NCI-H1092 (cell line): ENCODE data around the gene PPP1R27.
A peak's percentile ranks its signal among the peaks of the same experiment; 100 is the strongest.

ENCODE experiments used
- DNase-seq: peaks from one replicate; lab custom pipeline; 2025; lab: John Stamatoyannopoulos, UW

PPP1R27 gene

DNA sequence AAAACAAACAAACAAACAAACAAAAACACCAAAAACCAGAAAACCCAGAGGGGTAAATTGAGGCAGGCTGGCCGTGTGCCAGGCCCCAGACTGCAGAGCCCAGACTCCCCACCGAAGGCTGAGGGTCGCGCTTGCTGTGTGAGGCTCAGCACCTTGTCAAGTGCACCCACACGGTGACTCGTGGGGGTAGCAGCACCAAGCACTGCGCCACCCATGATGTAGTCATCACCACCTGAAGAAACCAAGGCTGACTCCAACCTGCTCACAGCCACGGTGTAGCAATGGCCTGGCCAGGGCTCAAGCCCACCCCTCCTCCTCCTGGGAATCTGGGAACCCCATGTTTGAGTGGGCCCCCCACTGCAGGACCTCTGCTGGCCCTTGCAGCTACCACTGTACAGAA is 13.7 kb downstream of the PPP1R27 start:
- DNase-seq, result no peak

DNA sequence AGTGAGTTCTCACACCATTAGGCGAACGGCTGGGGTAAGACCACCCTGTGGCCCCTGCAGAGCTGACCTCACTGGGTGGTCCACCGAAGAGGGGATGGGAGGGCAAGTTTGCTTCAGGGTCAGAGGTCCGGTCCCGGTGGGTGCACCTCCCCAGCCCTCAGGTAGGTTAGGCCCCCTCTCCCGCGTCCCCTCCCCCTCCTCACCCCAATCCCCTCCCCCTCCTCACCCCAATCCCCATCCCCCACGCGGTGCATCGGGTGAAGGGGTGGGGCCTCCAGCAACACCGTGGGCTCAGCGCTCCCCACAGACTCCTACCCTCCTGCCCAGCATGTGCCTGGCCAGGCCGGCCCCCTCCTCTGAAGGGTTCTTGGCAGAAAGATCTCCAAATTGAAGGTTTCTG is 15.1 kb downstream of the PPP1R27 start:
- no peak for DNase-seq

DNA sequence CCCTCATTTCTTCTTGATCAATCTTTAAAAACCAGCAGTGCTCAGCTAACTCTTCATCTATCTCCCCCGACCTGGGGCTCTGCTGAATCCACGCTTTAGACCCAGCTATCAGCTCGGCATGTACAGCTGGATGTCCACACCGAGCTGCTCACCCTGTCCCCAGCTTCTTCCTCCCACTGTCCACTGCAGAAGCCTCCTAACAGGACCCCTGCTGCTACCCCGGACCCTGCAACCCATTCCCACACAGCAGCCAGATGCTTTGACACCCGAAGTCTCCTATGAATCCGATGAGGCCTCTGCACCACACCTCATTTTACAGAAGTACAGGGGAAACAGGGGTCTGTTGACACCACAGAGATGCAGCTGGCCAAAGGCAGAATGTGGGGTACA is 17.1 kb downstream of the PPP1R27 start:
- no peak for DNase-seq

DNA sequence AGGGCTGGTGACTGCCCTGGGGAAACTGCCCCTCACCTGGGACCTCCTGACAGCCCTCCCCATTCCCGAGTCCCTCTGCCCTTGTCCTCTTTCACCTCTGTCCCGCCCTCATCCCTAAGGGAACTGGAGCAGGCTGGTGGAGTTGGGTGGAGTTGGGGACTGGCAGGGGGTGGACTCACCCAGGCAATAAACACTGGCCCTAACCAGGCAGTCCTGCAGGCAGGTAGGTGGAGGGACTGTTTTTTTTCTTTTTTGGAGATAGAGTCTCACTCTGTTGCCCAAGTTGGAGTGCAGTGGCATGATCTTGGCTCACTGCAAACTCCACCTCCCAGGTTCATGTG is 19.2 kb downstream of the PPP1R27 start:
- no peak for DNase-seq

DNA sequence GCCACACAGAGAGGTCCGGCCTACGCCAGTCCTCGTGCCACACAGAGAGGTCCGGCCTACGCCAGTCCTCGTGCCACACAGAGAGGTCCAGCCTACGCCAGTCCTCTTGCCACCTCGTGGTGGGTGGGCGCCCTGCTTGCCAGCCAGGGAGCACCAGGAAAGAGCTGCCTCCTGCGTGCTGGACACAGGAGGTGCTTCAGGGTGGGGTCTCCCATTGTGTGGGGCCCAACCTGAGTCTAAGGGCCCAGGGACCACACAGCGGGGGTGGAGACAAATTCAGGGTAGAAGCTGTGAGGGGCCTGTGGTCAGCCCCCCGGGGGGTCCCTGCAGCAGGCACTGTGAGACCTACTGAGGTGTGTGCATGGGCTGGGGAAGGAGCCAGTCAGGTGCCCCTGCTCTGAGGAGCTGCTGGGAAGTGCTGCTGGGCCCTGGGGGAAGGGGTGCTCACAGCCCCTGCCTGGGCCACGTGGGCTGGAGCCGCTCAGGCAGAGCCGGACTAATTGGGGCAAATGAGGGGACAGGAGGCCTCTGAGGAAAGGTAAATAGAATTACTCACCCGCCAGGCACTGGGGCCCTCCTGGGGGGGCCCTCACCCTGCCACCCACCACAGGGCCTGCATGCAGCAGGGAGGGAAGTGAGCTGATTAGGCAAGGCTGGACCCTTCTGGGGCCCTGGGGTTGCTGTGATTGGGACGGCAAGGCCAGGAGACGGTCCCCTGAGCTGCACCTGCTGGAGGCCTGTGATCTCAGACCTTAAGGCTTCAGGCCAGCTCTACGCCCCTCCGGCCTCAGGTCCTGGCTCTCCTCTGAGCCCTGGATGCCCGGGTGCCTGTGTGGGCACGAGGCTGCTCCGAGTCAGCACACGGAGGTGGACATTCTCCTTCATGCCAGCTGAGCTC is 19.9 kb downstream of the PPP1R27 start:
- DNase-seq, result peak; percentile 50

DNA sequence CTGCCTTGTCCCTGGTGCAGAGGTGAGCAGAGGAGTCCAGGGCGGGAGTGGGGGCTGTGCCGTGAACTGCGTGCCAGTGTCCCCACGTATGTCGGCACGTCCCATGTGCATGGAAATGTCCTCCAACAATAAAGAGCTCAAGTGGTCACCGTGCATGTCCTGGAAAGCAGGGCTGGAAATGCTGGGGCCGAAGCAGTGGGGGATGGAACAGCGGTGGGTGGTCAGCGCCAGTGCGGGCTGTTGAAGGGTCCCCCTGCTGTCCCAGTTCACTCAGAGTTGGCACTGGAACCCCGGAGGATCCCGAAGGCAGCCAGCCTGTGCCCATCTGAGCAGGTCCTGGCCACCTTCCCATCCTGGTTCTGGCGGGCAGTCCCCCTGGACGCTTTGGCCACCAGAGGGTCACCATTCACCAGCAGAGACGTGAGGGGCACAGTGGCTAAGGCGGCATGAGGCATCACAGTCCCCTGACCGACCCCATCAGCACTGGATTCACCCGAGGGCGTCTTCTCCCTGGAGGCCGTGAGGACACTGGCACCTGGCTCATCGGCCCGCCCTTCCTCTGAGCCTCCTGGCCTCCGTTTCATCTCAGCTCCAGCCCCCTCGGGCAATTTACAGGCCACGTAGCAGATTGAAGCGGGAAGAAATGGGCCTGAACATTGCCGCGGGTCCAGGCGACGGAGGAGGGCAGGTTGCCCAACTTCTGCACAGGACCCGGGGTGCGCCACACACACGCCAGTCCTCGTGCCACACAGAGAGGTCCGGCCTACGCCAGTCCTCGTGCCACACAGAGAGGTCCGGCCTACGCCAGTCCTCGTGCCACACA is 20.8 kb downstream of the PPP1R27 start:
- DNase-seq, result no peak

DNA sequence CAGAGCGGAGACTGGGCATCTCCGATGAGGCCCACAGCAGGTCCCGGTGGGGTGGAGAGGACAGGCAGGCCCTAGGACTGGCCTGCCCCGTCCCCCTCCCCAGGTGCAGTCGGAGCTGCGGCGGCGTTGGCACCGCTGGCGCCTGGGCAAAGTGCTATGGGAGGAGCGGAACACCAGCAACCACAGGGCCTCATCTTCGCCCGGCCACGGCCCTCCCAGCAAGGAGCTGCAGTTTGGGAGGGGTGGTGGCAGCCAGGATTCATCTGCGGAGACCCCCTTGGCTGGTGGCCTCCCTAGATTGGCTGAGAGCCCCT is 21.5 kb downstream of the PPP1R27 start:
- DNase-seq, result no peak

DNA sequence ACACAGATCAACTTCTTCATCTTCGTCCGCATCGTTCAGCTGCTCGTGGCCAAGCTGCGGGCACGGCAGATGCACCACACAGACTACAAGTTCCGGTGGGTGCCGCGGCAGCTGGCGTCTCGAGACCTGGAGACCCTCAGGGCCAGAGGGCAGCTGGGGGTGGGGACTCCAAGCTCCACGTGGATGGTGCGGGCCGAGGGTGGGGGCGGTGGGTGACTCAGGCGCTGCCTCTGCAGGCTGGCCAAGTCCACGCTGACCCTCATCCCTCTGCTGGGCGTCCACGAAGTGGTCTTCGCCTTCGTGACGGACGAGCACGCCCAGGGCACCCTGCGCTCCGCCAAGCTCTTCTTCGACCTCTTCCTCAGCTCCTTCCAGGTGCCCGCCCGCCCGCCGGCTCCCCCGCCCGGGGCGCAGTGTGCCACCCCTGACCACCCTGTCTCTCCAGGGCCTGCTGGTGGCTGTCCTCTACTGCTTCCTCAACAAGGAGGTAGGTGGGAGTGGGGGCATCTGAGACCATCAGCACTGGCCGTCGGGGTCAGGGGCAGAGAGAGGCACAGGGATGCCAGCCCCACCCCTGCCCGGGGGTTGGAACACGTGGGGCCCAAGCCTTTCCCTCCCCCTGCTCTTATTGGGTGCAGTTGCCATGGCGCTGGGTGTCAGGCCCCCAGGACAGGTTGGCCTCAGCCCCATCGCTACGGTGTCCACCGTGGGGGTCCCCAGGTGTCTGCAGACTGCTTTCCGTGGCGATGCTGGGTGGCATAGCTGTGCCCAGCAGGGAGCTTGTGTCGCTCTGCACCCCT is 22.1 kb downstream of the PPP1R27 start:
- DNase-seq, result no peak

DNA sequence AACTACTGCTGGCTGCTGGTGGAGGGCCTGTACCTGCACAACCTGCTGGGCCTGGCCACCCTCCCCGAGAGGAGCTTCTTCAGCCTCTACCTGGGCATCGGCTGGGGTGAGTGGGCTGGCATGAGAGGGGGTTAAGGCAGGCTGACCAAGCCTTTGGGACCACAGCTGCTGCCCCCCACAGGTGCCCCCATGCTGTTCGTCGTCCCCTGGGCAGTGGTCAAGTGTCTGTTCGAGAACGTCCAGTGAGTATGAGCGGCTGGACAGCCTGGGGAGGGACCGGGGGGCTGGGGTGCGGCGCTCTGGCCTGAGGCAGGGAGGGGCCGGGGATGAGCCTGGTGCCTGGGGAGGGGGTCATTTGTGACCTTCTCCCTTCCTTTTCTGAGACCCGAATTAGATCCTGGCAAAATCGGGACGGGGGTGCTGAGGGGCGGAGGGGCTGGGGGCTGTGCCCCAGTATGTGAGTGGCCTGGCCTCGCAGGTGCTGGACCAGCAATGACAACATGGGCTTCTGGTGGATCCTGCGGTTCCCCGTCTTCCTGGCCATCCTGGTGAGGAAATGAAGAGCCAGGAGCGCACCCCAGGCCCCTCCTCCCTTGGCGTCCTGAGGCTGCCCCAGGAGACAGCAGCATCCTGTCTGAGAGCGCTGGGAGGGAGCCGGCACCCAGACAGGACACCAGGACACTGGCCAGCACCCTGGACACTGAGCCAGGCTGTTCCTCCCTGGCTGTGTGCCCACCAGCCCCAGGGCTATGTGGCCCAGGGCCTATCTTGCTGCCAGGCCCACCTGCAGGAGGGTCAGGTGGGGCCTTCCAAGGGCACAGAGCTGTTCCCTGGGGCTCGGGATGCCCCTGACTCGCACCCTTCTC is 22.9 kb downstream of the PPP1R27 start:
- DNase-seq, result no peak

DNA sequence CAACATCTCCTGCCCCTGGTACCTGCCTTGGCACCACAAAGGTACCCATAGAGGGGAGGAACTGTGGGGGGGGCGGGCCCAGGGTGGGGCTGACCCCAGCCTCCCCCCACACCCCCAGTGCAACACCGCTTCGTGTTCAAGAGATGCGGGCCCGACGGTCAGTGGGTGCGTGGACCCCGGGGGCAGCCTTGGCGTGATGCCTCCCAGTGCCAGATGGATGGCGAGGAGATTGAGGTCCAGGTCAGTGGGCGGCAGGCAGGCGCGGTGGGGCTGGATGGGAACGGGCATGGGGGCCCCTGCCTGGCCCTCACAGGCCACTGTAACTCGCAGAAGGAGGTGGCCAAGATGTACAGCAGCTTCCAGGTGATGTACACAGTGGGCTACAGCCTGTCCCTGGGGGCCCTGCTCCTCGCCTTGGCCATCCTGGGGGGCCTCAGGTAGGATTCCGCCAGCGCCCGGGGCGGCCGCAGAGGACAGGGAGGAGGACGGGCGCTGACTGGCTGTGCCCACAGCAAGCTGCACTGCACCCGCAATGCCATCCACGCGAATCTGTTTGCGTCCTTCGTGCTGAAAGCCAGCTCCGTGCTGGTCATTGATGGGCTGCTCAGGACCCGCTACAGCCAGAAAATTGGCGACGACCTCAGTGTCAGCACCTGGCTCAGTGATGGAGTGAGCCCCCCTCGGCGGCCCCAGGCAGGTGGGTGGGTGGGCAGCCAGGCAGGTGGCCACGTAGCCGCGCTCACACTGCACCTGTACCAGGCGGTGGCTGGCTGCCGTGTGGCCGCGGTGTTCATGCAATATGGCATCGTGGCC is 23.8 kb downstream of the PPP1R27 start:
- DNase-seq, result no peak

DNA sequence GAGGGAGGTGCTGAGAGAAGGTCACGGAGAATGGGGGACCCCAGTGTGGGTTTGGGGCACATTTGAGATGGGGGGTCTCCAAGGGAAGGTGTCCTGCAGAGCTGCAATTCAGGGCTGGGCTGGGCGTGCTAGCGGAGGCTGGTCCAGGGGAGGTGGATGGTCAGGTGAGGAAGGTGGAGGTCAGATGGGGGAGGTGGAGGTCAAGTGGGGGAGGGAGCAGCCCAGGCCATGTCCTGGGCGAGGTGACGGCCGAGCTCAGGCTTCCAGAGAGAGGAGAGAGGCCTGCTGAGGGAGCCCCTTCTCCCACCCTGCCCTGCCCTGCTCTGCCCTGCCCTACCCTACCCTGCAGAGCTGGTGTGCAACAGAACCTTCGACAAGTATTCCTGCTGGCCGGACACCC is 24.4 kb downstream of the PPP1R27 start:
- no peak for DNase-seq

DNA sequence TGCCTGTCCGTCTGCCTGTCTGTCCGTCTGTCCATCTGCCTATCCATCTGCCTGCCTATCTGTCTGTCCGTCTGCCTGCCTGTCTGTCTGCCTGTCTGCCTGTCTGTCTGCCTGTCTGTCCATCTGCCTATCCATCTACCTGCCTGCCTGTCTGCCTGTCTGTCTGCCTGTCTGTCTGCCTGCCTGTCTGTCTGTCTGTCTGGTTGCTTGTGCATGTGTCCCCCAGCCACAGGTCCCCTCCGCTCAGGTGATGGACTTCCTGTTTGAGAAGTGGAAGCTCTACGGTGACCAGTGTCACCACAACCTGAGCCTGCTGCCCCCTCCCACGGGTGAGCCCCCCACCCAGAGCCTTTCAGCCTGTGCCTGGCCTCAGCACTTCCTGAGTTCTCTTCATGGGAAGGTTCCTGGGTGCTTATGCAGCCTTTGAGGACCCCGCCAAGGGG is 25.3 kb downstream of the PPP1R27 start:
- DNase-seq, result no peak

DNA sequence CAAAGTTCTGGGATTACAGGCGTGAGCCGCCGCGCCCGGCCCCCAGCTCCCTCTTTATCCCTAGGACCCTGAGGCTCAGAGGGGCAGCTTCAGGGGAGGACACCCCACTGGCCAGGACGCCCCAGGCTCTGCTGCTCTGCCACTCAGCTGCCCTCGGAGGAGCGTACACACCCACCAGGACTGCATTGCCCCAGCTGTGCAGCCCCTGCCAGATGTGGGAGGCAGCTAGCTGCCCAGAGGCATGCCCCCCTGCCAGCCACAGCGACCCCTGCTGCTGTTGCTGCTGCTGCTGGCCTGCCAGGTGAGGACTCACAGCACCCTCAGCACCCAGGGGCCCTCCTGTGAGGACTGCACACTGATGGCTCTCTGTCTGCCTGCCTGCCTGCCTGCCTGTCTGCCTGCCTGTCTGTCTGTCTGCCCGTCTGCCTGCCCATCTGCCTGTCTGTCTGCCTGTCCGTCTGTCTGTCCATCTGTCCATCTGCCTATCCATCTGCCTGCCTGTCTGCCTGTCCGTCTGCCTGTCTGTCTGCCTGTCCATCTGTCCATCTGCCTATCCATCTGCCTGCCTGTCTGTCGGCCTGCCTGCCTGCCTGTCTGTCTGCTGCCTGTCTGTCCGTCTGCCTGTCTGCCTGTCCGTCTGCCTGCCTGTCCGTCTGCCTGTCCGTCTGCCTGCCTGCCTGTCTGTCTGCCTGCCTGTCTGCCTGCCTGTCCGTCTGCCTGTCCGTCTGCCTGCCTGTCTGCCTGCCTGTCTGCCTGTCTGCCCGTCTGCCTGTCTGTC is 25.9 kb downstream of the PPP1R27 start:
- no peak for DNase-seq

DNA sequence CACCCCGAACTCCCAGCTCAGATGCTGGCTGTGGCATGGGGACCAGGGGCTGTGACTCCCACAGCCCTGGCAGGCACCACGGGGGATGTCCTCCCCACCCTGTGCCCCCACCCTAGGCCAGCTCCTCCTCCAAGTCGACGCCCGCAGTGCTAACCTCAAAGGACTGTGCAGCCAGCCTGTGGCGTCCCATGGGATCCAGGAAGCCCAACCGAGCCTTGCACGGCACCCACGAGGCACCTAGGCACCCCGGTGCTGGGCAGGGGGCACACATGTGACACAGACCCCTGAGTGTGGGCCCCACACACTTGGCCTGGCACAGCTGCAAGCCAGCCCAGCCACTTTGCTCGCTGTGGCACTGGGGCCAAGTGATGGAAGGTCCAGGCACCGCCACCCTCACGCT is 27.0 kb downstream of the PPP1R27 start:
- no peak for DNase-seq

DNA sequence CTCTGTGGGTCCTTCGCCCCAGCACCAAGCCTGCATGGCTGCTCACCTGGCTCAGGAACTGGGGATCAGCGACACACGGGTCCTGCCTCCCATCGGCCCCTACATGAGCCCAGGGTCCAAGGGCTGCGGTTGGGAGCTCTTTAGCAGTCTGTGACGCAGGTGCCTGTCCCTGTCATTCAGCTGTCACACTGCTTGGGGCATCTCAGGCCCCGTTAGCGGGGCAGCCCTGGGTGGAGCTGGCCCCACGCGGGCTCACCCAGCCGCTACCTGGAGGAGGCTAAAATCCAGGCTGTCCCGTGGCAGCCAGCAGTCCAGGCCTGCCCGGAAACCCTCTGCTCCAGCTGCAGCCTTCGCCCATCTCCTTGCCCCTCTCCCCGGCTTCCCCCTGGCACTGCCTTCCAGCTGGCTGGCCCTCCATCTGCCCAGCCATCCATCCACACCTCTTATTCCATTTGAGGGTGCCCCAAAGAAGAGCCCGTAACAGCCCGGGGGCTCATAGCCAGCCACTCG is 27.6 kb downstream of the PPP1R27 start:
- no peak for DNase-seq

DNA sequence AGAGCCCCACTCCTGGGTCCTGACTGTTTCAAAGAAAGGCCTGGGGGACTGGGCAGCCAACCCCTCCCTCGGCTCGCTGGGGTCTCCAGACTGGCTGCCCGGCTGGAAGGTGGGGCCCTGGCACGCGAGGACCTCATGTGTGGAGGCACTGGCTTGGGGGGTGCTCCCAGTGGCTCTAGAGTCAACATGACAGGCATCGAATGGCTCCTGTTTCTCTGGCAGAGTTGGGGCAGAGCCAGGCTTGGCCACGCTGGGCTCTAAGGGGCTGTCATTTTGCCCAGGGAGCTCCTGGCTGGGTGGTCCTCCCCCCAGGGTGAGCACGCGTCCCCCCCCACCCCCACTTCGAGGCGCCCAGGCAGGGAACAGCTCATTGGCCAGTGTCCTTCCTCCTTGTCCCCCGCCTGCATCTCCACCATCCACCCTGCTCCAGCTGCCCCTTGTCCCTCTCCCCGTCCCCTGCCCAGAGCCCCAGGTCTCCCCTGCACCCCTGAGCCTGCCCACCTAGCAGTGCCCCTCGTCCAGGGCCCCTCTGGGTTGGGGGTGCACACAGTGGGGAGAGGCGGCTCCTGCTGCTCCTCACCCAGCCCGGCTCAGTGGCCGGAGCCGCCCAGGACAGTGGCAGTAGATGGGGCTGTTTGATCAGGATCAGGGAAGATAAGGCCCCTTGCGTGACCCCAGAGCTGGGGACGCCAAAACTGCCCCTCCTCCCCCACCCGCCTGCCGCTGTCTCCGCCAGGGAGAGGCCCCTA is 28.2 kb downstream of the PPP1R27 start:
- no peak for DNase-seq

DNA sequence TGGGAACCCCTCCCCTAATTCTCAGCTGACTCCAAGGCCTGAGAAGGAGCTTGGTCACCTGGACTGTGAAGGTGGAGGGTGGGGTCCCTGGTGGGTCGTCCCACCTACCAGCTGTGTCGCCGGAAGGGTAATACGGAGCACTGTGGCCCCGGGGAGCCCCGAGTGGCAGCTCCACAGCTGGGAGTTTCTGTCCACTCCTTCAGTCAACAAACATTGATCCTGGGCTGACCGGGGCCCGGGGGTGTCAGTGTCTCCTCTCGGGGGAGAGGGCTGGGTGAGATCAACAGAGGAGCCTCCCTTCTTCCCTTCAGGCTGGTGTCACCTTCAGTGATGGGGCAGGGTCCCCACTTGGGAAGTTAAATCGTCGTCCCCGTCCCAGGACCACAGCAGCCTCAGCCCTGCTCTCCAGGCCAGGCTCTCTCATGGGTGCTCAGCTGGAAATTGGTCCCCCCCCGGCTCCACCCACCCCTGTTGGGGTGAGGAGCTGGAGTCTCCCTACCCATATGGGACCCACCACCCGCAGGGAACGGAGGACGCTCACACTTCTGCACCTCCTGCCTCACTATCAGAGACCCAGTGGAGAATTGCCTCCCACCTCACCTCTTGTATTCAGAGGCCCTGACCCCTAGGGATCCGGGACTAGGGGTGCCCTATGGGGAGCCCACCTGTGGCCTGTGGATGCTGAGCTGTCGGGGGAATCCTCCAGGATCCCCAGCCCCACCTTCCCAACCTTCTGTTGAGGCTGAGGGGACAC is 29.0 kb downstream of the PPP1R27 start:
- no peak for DNase-seq
